ENCODE measurements around the gene AEBP1. TPM values are rescaled to one million over a fixed set of nuclear protein-coding genes. Genes with fewer than 3 reads are reported as not detected.

Gene AEBP1
- total and polyA plus RNA-seq, 2 experiments from 2014 or later, result 15.1 to 42.0 TPM

GRCh38 chr7:44141221-44141850 lies 37.2 kb downstream of the AEBP1 start, which contains the start of gene MYL7:
TSS of gene MYL7 (minus strand) at chr7:44141332. CDS start at chr7:44141305, 27 bp downstream.
- H3K27me3 ChIP-seq (ENCODE audit: insufficient read depth), result peaks cover 25% of the 10 kb centered on the region
- H3K4me3 ChIP-seq, result no peak within 1 kb of the TSS
- TF ChIP-seq, protein P1, sequence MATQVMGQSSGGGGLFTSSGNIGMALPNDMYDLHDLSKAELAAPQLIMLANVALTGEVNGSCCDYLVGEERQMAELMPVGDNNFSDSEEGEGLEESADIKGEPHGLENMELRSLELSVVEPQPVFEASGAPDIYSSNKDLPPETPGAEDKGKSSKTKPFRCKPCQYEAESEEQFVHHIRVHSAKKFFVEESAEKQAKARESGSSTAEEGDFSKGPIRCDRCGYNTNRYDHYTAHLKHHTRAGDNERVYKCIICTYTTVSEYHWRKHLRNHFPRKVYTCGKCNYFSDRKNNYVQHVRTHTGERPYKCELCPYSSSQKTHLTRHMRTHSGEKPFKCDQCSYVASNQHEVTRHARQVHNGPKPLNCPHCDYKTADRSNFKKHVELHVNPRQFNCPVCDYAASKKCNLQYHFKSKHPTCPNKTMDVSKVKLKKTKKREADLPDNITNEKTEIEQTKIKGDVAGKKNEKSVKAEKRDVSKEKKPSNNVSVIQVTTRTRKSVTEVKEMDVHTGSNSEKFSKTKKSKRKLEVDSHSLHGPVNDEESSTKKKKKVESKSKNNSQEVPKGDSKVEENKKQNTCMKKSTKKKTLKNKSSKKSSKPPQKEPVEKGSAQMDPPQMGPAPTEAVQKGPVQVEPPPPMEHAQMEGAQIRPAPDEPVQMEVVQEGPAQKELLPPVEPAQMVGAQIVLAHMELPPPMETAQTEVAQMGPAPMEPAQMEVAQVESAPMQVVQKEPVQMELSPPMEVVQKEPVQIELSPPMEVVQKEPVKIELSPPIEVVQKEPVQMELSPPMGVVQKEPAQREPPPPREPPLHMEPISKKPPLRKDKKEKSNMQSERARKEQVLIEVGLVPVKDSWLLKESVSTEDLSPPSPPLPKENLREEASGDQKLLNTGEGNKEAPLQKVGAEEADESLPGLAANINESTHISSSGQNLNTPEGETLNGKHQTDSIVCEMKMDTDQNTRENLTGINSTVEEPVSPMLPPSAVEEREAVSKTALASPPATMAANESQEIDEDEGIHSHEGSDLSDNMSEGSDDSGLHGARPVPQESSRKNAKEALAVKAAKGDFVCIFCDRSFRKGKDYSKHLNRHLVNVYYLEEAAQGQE (IDR thresholded peaks at IDR 0.05; ENCODE audit: unreplicated experiment), result no peak
- H3K27ac ChIP-seq (ENCODE audit: low read depth), result no peak within 1 kb of the TSS
- Mint-ChIP-seq H3K36me3 (ENCODE audit: low read depth) (no peaks in the 10 kb centered on the region), H3K9me3 (no peaks in the 10 kb centered on the region), H3K4me3 (no peak within 1 kb of the TSS), H3K4me1 (peaks cover 4% of the 10 kb centered on the region), H3K27me3 (ENCODE audit: insufficient read depth, low read depth, poor library complexity) (peaks cover 30% of the 10 kb centered on the region), H3K27ac (no peak within 1 kb of the TSS)
- H2AFZ ChIP-seq, result no peak within 1 kb of the TSS
- no peak within 1 kb of the TSS for H3K4me2 ChIP-seq
- H4K20me1 ChIP-seq (replicated peaks; ENCODE audit: insufficient read depth), result no peaks in the 10 kb centered on the region
- H3F3A ChIP-seq (replicated peaks; ENCODE audit: low read depth), result no peaks in the 10 kb centered on the region
- no peaks in the 10 kb centered on the region for H3K9me2 ChIP-seq (ENCODE audit: insufficient read depth)
- ATAC-seq, result no peak
- H3K79me2 ChIP-seq (replicated peaks; ENCODE audit: insufficient read depth), result no peaks in the 10 kb centered on the region
- no peaks in the 10 kb centered on the region for H3K4me1 ChIP-seq (ENCODE audit: insufficient read depth)
- no peak for DNase-seq (ENCODE audit: low spot score)
- H3K36me3 ChIP-seq (ENCODE audit: insufficient read depth), result no peaks in the 10 kb centered on the region

DNA sequence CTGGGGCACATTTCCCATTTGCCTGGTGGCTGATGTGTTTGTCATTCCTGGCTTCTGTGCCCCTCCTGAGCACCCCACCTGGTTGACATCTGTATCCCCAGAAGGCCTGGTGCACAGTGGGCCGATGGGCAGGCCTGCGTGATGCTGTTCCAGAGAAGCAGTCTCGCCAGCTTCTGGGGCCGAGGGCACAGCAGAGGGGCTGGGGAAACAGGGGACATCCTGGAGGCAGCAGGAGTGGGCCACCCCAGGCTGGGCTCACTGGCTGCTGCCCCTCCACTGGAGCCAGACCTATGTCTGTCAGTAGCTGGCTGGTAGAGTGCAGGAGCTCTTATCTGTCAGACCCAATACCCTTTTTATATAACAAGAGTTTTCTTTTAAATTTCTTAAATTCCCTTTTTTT lies 37.9 kb downstream of the AEBP1 start:
- TF ChIP-seq CREB1 (CRISPR knock-in tag; IDR thresholded peaks at IDR 0.05; ENCODE audit: low read depth) (no peak), EZH2phosphoT487 (IDR thresholded peaks at IDR 0.05; ENCODE audit: unreplicated experiment) (no peak), ZNF331 (CRISPR knock-in tag; IDR thresholded peaks at IDR 0.05; ENCODE audit: low read depth) (no peak)
- TF ChIP-seq, protein P1 (IDR thresholded peaks at IDR 0.05; ENCODE audit: unreplicated experiment), result no peak
- Histone ChIP-seq H3K9me2 (ENCODE audit: insufficient read depth) (no peaks in the 10 kb centered on the region), H4K20me1 (replicated peaks; ENCODE audit: insufficient read depth) (no peaks in the 10 kb centered on the region), H2AFZ (no peak overlapping the region), H3K4me3 (no peak overlapping the region), H3K27me3 (ENCODE audit: insufficient read depth) (peaks cover 29% of the 10 kb centered on the region), H3K79me2 (replicated peaks; ENCODE audit: insufficient read depth) (no peaks in the 10 kb centered on the region), H3K36me3 (ENCODE audit: insufficient read depth) (no peaks in the 10 kb centered on the region), H3F3A (replicated peaks; ENCODE audit: low read depth) (no peaks in the 10 kb centered on the region), H3K4me2 (no peak overlapping the region), H3K27ac (ENCODE audit: low read depth) (no peak overlapping the region), H3K4me1 (ENCODE audit: insufficient read depth) (peaks cover 6% of the 10 kb centered on the region)
- no peak overlapping the region for H3K4me3 Mint-ChIP-seq
- peaks cover 11% of the 10 kb centered on the region for H3K4me1 Mint-ChIP-seq
- H3K36me3 Mint-ChIP-seq (ENCODE audit: low read depth), result no peaks in the 10 kb centered on the region
- H3K27ac Mint-ChIP-seq, result no peak overlapping the region
- ATAC-seq, result no peak
- H3K27me3 Mint-ChIP-seq (ENCODE audit: insufficient read depth, low read depth, poor library complexity), result peaks cover 36% of the 10 kb centered on the region
- no peak for DNase-seq (ENCODE audit: low spot score)
- no peaks in the 10 kb centered on the region for H3K9me3 Mint-ChIP-seq
